NCI-H2196 treated with DMSO at 0.1 percent for 48 hours (cell line): ENCODE measurements around the gene PGD.
"Not testable (repeated sequence)": the region's sequence is repeated elsewhere in the genome, so short reads cannot be mapped to it uniquely, and the experiment has no call there.

Experiments used
- DNase-seq: peaks from one replicate; lab custom pipeline; 2025; ENCODE audit not compliant: unreplicated experiment; lab: John Stamatoyannopoulos, UW

The PGD gene

DNA sequence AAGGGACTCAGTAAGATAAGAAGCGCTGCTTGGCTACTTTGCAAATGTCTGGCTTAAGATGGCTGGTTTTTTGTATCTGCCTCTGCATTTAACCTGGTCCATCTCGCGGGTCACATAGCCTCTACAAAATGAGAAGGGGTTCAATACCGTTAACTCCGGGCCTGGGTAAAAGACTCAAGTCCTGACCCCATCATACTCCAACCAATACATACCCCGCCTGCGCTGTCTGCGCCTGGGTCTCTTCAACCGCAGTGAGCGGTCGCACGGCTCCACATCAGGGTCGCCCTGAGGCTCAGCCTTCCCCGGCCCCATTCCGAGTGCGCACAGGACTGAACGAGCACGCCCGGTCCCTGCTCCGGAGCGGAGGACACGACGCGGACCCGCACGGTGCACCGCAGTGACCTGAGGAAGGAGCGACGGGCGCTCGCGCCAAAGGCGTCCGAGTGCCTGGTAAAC lies 558 bp upstream of the PGD start:
- DNase-seq = no peak

DNA sequence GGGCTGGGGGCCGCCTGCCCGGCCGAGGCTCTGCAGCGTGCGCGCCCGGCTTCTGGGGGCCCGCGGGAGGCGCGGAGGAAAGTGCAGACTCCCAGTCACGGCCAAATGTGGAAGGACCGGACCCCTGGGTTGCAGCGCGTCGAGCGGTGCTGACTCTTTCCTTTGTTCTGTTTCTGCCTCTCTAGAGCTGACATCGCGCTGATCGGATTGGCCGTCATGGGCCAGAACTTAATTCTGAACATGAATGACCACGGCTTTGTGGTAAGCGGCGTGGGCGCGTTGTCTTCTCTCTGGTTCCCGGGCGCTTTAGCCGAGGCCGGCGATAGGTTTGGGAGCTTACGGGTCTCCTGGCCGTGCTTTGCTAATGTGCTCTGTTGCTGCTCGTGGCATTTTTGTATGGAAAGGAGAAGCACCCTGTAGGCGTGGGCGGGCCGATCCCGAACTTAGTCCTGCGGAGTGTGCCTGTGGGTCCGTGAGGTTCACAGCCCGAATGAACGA lies 629 bp downstream of the PGD start:
- no peak for DNase-seq

GRCh38 chr1:10400013-10400412 lies 1.1 kb downstream of the PGD start:
- no peak for DNase-seq

DNA sequence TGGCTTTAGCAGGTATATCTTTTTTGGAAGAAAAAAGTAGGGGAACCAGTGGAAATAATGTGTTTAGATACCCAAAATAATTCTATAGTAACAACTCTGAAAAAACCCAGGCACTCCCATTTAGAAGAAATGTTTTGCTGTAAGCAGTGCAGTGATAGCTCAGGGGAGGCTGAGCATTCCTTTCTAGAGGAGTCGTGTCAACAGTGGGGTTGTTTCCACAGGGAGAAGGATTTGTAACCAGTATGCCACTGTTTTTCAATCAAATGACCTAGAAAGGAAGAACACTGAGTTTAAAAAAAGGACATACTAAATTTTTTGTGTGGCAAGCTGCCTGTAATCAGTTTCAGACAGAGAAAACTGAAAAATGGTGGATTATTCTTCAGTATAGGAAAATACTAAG lies 2.4 kb downstream of the PGD start:
- DNase-seq = no peak

GRCh38 chr1:10402729-10403274 lies 3.9 kb downstream of the PGD start:
- DNase-seq = no peak

GRCh38 chr1:10407201-10407600 lies 8.3 kb downstream of the PGD start:
- DNase-seq = no peak

GRCh38 chr1:10415211-10415930 lies 16.5 kb downstream of the PGD start:
- DNase-seq = no peak

- not testable (repeated sequence) for DNase-seq
These were observed 17.1 kb downstream of the PGD start for GRCh38 chr1:10415967-10416366.

DNA sequence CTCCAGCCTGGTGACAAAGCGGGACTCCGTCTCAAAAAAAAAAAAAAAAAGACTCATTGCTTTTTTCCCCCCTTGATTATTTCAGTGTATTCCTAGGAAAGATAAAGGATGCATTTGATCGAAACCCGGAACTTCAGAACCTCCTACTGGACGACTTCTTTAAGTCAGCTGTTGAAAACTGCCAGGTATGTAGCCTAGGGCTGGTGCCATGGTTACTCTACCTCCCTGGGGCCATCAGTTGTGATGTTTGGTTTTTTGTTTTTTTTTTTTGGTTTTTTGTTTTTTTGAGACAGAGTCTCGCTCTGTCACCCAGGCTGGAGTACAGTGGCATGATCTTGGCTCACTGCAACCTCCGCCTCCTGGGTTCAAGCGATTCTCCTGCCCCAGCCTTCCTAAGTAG lies 19.9 kb downstream of the PGD start:
- not testable (repeated sequence) for DNase-seq

DNA sequence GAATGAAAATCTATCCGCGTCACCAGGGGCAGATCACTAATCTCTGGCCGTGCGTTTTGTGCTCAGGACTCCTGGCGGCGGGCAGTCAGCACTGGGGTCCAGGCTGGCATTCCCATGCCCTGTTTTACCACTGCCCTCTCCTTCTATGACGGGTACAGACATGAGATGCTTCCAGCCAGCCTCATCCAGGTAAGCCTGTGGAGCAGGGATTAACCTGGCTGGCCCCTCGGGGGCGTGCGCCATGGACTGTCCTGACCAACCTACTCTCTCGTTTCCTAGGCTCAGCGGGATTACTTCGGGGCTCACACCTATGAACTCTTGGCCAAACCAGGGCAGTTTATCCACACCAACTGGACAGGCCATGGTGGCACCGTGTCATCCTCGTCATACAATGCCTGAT lies 20.5 kb downstream of the PGD start:
- no peak for DNase-seq

DNA sequence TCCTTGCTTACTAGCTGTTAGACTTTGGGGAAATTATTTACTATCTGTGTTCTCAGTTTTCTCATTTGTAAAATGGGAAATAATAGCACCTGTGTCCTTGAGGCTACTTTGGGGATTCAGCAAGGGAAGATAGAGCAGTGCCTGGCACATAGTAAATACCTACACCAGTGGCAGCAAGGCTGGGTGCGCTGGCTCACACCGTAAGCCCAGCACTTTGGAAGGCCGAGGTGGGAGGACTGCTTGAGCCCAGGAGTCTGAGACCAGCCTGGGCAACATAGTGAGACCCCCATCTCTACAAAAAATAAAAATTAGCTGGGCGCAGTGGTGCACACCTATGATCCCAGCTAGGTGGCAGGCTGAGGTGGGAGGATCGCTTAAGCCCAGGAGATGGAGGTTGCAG lies 22.8 kb downstream of the PGD start:
- DNase-seq = no peak

GRCh38 chr1:10424034-10424433 lies 25.2 kb downstream of the PGD start:
- no peak for DNase-seq

DNA sequence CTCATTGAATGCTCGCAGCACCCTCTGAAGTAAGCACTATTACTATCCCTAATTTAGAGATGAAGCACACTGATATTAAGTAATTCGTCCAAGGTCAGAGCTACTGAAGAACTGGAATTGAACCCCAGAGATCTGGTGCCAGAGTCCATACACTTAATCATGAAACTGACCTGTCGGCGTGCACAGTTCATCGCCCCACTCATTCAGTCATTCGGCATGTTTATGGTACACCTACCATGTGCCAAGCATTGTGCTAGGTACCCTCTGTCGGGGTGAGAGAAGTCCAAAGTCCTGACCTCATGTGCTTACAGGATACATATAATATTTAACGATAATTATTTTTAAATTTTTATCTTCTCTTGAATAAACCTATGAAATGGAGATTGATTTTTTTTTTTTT lies 25.8 kb downstream of the PGD start:
- no peak for DNase-seq

GRCh38 chr1:10425826-10426534 lies 27.1 kb downstream of the PGD start:
- not testable (repeated sequence) for DNase-seq

- DNase-seq = not testable (repeated sequence)
These were observed 27.6 kb downstream of the PGD start for GRCh38 chr1:10426535-10426848.

GRCh38 chr1:10428984-10429383 lies 30.1 kb downstream of the PGD start:
- no peak for DNase-seq

DNA sequence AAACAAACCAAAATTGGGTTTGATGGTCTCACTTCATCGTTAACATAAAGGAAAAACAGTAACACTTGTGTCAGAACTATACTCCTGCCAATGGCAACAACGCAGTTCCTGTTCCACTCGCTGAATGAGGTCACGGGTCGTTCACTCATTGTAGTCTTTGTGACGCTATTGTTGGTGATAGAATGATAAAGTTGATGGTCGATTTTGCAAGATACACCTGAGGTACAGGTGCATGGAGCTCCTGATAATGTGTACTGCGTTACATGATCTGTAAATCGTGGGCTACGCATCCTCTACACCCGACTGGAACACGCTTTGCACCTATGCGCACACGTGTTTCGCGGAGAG lies 31.0 kb downstream of the PGD start:
- DNase-seq = no peak

DNA sequence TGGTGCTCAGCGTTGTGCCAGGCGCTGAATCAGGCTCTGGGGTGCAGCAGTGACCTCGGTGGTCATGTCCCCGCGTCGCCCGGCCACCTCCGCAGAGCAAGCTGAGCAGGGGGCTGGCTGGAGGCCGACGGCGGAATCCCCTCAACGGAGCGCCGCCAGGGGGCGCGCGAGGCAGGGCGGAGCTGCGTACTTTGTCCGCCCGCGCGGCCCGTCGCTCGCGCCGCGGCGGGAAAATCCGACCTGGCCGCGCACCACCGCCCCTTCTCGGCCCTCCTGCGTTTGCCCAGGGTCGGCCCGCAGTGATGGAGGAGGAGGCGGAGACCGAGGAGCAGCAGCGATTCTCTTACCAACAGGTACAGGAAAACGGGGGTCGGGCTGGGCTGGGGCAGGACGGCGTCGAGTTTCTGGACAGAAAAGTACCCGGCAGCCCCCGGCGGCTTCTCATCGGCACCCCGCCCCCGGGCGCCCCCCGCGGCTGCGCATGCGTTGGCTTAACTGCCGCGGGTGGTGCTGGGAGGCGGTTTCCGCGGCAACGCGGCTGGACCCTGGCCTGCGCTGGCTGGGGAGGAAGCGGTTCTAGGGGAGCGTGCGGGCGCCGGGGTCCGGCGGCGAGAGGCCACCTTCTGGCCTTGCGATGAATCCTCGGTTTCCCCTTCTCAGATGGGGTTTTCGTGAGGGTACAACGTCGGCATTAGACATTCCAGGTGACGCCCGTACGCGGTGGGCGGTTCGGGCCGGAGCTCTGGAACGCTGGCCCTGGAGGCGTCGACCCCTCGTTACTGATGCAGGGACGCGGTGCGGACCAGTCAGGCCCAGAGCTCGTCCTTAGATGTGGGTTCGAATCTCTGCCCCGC lies 31.6 kb downstream of the PGD start, which contains the start of gene CENPS:
CENPS (plus strand) TSS at position 218 of the 854 bp plus-strand sequence; CDS start at position 303, 85 bp downstream.
- peak; percentile 86 for DNase-seq

GRCh38 chr1:10431070-10431730 lies 32.3 kb downstream of the PGD start:
- DNase-seq = no peak

DNA sequence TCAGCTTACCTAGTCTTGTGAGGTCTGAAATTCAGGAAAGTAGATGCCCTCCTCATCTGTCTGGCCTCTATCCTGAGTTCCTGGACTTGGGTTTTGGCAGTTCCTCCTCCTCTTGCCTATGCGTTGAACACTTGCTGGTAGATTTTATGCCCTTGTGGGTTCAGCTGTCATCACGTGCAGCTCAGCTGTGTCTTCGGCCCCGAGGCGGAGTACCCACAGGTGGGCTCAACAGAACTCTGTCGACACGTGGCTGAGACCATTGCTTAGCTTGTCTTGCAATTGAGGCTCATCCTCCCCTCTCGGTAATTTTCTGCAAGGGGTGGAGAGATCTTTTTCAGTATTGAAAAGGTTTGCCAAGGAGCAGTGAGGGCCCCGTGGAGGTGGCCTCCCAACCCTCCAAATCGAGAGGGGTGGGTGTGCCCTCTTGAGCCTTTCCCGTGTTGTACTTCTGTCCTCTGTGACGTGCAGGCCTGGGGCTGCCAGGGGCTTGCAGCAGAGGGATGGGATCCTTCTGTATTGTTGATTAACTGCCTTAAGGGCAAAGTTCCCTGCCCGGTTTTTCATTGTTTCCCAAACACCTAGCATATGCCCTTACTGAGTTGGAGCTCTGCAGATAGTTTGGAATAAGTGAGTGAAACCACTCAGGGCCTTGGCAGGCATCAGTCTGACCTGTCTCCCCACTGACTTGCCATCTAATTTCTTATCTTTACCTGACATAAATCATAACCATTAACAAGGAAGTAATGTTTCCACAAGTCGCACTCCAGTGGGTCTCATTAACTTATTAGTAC lies 34.2 kb downstream of the PGD start:
- DNase-seq = no peak
